Measurements from ENCODE around the gene ETNK1.
"Not testable (repeated sequence)": the region's sequence is repeated elsewhere in the genome, so short reads cannot be mapped to it uniquely, and the experiment has no call there.

The ETNK1 gene, protein sequence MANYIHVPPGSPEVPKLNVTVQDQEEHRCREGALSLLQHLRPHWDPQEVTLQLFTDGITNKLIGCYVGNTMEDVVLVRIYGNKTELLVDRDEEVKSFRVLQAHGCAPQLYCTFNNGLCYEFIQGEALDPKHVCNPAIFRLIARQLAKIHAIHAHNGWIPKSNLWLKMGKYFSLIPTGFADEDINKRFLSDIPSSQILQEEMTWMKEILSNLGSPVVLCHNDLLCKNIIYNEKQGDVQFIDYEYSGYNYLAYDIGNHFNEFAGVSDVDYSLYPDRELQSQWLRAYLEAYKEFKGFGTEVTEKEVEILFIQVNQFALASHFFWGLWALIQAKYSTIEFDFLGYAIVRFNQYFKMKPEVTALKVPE

DNA sequence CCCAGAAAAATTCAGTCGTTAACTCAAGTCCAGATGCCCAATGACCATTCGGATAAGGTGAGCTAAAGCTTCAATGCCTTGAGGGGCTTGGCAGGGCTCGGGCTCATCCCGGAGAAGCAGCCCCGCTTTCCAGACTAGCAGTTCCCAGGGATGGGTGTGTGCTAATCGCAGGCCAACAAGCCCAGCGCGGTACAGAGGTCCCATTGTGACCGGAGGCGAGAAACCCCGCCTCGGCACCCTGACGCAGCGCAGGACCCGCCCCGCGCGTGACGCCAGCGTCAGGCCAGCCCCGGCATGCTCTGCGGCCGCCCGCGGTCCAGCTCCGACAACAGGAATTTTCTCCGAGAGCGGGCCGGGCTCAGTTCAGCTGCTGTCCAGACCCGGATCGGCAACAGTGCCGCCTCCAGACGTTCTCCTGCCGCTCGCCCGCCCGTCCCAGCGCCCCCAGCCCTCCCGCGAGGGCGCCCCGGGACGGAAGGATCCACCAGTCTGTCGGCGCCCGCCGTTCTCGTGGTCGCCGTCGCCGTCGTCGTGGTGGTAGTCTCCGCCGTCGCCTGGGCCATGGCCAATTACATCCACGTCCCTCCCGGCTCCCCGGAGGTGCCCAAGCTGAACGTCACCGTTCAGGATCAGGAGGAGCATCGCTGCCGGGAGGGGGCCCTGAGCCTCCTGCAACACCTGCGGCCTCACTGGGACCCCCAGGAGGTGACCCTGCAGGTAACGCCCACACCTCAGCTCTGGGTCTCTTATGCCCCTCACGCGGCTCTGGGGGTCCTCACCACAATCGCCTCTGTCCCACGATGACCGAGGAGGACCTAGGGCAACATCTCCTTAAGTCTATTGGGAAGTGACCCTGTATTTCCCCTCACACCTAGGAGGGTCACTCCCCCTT lies at the start of gene ETNK1:
Gene ETNK1, plus strand, starts transcription at position 302 of the 892 bp plus-strand sequence. Its CDS starts 260 bp downstream, at position 562.
- Histone ChIP-seq H3K4me3 (ENCODE audit: low read length) (peak within 1 kb of the TSS; percentile 84), H3K27ac (ENCODE audit: low read length) (no peak within 1 kb of the TSS), H3K4me1 (ENCODE audit: control insufficient read depth, insufficient read depth, low read length) (no peaks in the 10 kb centered on the region), H3K9me3 (ENCODE audit: control insufficient read depth, insufficient read depth, low read length) (no peaks in the 10 kb centered on the region), H3K27me3 (ENCODE audit: control insufficient read depth, insufficient read depth, low read length) (no peaks in the 10 kb centered on the region), H3K36me3 (ENCODE audit: control insufficient read depth, insufficient read depth, low read length) (no peaks in the 10 kb centered on the region)
- no CpG with 5 or more reads among the region's 71 CpGs for whole genome bisulfite sequencing (ENCODE audit: insufficient coverage, insufficient read length)
- DNase-seq (ENCODE audit: low read depth, low spot score) = peak; percentile 85

DNA sequence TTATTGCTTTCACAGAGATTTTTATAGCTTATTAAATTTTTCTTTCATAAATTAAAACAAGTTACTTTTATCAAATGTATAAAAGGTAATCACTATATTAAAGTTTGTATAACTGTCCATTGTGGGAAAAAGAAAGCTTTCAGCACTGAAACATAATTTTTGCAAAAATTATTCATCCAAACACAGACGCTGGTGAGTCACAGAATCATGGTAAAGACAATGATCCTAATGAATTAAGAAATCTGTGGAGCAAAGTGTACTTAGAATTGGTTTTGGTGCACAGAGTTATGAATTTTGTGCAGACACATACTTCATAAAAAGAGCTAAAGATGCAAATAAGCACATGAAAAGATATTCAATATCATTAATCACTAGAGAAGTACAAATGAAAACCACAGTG lies 48.9 kb upstream of the ETNK1 start:
- no peaks in the 10 kb centered on the region for H3K4me1 ChIP-seq (ENCODE audit: control insufficient read depth, insufficient read depth, low read length)
- no peaks in the 10 kb centered on the region for H3K36me3 ChIP-seq (ENCODE audit: control insufficient read depth, insufficient read depth, low read length)
- H3K4me3 ChIP-seq (ENCODE audit: low read length) = no peak overlapping the region
- H3K9me3 ChIP-seq (ENCODE audit: control insufficient read depth, insufficient read depth, low read length) = no peaks in the 10 kb centered on the region
- no peaks in the 10 kb centered on the region; the same call in 1 of the 2 replicates for H3K27me3 ChIP-seq (ENCODE audit: control insufficient read depth, insufficient read depth, low read length)
- DNase-seq (ENCODE audit: low read depth, low spot score) = no peak
- WGBS (ENCODE audit: insufficient coverage, insufficient read length) = no CpG with 5 or more reads among the region's 1 CpG
- H3K27ac ChIP-seq (ENCODE audit: low read length) = no peak overlapping the region

DNA sequence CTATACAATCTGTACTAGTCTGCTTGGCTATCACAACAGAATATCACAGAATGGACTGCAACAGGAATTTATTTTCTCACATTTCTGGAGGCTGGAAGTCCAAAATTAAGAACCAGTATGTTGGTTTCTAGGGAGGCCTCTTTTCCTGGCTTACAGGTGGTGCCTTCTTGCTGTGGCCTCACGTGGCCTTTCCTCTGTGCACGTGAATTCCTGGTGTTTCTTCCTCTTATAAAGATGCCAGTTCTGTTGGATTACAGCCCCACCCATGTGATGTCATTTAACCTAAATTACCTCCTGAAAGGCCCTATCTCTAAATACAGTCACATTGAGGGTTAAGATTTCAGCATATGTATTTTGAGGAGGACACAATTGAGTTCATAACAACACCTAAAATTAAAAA lies 48.5 kb upstream of the ETNK1 start:
- no peaks in the 10 kb centered on the region; the same call in 1 of the 2 replicates for H3K27me3 ChIP-seq (ENCODE audit: control insufficient read depth, insufficient read depth, low read length)
- no peak overlapping the region for H3K4me3 ChIP-seq (ENCODE audit: low read length)
- DNase-seq (ENCODE audit: low read depth, low spot score) = no peak
- no peaks in the 10 kb centered on the region for H3K9me3 ChIP-seq (ENCODE audit: control insufficient read depth, insufficient read depth, low read length)
- no peaks in the 10 kb centered on the region for H3K4me1 ChIP-seq (ENCODE audit: control insufficient read depth, insufficient read depth, low read length)
- no peak overlapping the region for H3K27ac ChIP-seq (ENCODE audit: low read length)
- H3K36me3 ChIP-seq (ENCODE audit: control insufficient read depth, insufficient read depth, low read length) = no peaks in the 10 kb centered on the region
- no CpG with 5 or more reads among the region's 2 CpGs for WGBS (ENCODE audit: insufficient coverage, insufficient read length)

DNA sequence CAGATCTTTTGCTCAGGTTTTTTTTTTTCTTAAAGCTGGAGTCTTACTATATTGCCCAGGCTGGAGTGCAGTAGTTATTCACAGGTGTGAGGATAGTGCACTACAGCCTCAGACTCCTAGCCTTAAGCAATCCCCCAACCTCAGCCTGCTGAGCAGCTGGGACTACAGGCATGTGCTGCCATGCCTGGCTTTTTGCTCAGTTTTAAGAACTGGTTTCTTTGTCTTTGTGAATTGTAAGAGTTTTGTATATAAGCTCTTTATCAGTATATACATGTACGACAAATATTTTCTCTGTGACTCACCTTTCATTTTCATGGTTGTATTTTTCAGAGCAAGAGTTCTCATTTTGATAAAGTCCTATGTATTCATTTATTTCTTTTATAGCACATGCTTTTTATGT lies 47.3 kb upstream of the ETNK1 start:
- no peak for DNase-seq (ENCODE audit: low read depth, low spot score)
- H3K27ac ChIP-seq (ENCODE audit: low read length) = no peak overlapping the region
- H3K36me3 ChIP-seq (ENCODE audit: control insufficient read depth, insufficient read depth, low read length) = no peaks in the 10 kb centered on the region
- no peak overlapping the region for H3K4me3 ChIP-seq (ENCODE audit: low read length)
- no CpG with 5 or more reads among the region's 1 CpG for WGBS (ENCODE audit: insufficient coverage, insufficient read length)
- H3K9me3 ChIP-seq (ENCODE audit: control insufficient read depth, insufficient read depth, low read length) = no peaks in the 10 kb centered on the region
- no peaks in the 10 kb centered on the region; the same call in 1 of the 2 replicates for H3K27me3 ChIP-seq (ENCODE audit: control insufficient read depth, insufficient read depth, low read length)
- no peaks in the 10 kb centered on the region for H3K4me1 ChIP-seq (ENCODE audit: control insufficient read depth, insufficient read depth, low read length)

DNA sequence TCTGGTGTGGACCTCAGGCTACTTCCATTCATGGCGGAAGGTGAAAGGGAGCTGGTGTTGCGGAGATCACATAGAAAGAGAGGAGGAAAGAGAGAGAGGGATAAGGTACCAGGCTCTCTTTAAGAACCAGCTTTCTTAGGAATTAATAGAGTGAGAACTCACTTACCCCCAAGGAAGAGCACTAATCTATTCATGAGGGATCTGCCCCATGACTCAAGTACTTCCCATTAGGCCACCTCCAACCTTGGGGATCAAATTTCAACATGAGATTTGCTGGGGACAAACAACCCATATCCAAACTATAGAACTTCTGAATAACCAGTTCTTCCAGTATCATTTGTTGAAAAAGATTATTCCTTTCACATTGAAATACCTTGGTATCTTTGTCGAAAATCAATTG lies 46.6 kb upstream of the ETNK1 start:
- Histone ChIP-seq H3K36me3 (ENCODE audit: control insufficient read depth, insufficient read depth, low read length) (no peaks in the 10 kb centered on the region), H3K27ac (ENCODE audit: low read length) (no peak overlapping the region), H3K4me3 (ENCODE audit: low read length) (no peak overlapping the region), H3K27me3 (ENCODE audit: control insufficient read depth, insufficient read depth, low read length) (no peaks in the 10 kb centered on the region; the same call in 1 of the 2 replicates), H3K4me1 (ENCODE audit: control insufficient read depth, insufficient read depth, low read length) (no peaks in the 10 kb centered on the region), H3K9me3 (ENCODE audit: control insufficient read depth, insufficient read depth, low read length) (no peaks in the 10 kb centered on the region)
- DNase-seq (ENCODE audit: low read depth, low spot score) = no peak
- no CpG with 5 or more reads among the region's 3 CpGs for WGBS (ENCODE audit: insufficient coverage, insufficient read length)

DNA sequence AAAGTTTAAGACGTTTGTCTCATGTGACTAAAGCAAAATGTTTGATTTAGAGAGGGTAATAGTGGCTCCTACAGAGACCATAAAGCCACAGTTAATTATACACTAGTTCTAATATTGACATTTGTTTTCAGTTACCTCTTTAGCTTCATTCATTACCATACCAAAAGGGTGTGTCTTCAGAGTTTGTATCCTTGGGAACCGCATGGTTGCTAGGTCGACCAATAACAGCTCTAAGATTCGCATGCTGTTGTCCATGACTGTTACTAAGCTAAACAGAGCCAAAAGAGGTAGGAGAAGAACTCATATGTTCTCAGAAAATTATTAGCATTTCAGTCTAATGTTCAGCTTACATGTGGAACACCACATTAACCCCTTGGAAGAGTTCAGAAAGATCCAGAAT lies 36.2 kb upstream of the ETNK1 start:
- H3K36me3 ChIP-seq (ENCODE audit: control insufficient read depth, insufficient read depth, low read length) = no peaks in the 10 kb centered on the region
- H3K27me3 ChIP-seq (ENCODE audit: control insufficient read depth, insufficient read depth, low read length) = no peaks in the 10 kb centered on the region
- no peak for DNase-seq (ENCODE audit: low read depth, low spot score)
- no peaks in the 10 kb centered on the region for H3K4me1 ChIP-seq (ENCODE audit: control insufficient read depth, insufficient read depth, low read length)
- no peak overlapping the region for H3K27ac ChIP-seq (ENCODE audit: low read length)
- WGBS (ENCODE audit: insufficient coverage, insufficient read length) = no CpG with 5 or more reads among the region's 4 CpGs
- H3K9me3 ChIP-seq (ENCODE audit: control insufficient read depth, insufficient read depth, low read length) = no peaks in the 10 kb centered on the region
- H3K4me3 ChIP-seq (ENCODE audit: low read length) = no peak overlapping the region

DNA sequence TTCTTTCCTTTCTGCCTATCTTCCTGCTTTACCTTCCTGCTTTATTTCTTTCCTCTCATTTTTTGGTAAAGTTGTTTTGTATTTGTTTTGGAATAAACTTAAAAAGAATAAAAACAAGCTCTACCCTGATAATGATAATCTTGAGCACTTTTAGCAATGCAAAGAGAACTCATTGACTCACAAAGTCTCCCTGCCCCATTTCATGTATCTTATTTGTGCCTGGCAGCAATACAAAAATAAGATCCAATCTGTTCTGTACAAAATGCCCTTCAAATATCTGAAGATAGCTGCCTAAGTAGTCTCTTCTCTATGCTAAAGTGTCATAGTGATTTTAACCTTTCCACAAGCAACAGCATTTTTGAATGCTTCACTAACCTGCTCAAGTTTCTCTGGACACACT lies 31.1 kb upstream of the ETNK1 start:
- no peak overlapping the region for H3K4me3 ChIP-seq (ENCODE audit: low read length)
- no peaks in the 10 kb centered on the region for H3K27me3 ChIP-seq (ENCODE audit: control insufficient read depth, insufficient read depth, low read length)
- no peaks in the 10 kb centered on the region for H3K9me3 ChIP-seq (ENCODE audit: control insufficient read depth, insufficient read depth, low read length)
- no peaks in the 10 kb centered on the region for H3K4me1 ChIP-seq (ENCODE audit: control insufficient read depth, insufficient read depth, low read length)
- no peak overlapping the region for H3K27ac ChIP-seq (ENCODE audit: low read length)
- no peak for DNase-seq (ENCODE audit: low read depth, low spot score)
- no peaks in the 10 kb centered on the region for H3K36me3 ChIP-seq (ENCODE audit: control insufficient read depth, insufficient read depth, low read length)

DNA sequence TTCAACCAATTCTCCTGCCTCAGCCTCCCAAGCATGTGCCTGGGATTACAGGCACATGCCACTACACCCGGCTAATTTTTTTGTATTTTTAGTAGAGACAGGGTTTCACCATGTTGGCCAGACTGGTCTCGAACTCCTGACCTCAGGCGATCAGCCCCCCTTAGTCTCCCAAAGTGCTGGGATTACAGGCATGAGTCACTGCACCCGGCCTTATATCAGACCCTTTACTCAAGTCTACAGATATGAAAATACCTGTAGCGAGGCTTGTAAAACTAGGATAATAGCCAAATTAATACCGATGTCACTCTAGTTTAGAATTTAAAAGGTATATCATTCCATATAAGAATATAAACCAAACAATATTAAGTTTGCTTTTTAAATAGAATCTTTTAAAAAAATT lies 27.4 kb upstream of the ETNK1 start:
- not testable (repeated sequence) for H3K27me3 ChIP-seq (ENCODE audit: control insufficient read depth, insufficient read depth, low read length); H3K9me3 ChIP-seq (ENCODE audit: control insufficient read depth, insufficient read depth, low read length); H3K27ac ChIP-seq (ENCODE audit: low read length); H3K4me3 ChIP-seq (ENCODE audit: low read length); H3K36me3 ChIP-seq (ENCODE audit: control insufficient read depth, insufficient read depth, low read length); DNase-seq (ENCODE audit: low read depth, low spot score); H3K4me1 ChIP-seq (ENCODE audit: control insufficient read depth, insufficient read depth, low read length)
- no CpG with 5 or more reads among the region's 6 CpGs for WGBS (ENCODE audit: insufficient coverage, insufficient read length)

DNA sequence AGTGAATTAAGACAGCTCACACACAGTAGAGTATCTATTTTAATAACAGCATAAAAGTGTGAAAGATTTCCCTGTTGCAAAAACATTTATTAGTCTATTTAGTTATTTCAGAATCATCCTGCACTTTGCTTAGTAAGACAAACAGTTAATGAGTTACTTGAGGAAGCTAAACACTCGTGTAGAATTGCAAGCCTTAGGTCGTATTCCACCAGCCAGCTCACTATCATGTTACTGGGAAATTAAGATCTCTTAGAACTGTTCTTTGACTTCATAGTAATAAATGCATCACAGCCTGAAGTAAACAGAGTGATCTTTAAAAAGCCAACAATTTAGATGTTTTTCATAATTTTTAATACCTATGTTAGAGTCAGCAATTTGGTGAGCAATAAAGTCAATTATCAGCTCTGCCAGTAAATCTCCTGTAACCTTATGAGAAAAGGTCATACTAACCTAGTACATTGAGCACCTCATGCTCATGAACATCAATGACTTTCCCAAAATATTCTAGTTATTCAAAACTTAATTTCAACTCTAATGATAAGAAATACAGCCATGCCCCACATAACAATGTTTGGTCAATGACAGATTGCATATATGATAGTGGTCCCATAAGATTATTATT lies 26.7 kb upstream of the ETNK1 start:
- Histone ChIP-seq H3K9me3 (ENCODE audit: control insufficient read depth, insufficient read depth, low read length) (no peaks in the 10 kb centered on the region), H3K4me1 (ENCODE audit: control insufficient read depth, insufficient read depth, low read length) (no peaks in the 10 kb centered on the region), H3K36me3 (ENCODE audit: control insufficient read depth, insufficient read depth, low read length) (no peaks in the 10 kb centered on the region), H3K27me3 (ENCODE audit: control insufficient read depth, insufficient read depth, low read length) (no peaks in the 10 kb centered on the region), H3K27ac (ENCODE audit: low read length) (no peak overlapping the region), H3K4me3 (ENCODE audit: low read length) (no peak overlapping the region)
- no peak for DNase-seq (ENCODE audit: low read depth, low spot score)
- no CpG with 5 or more reads among the region's 2 CpGs for WGBS (ENCODE audit: insufficient coverage, insufficient read length)

DNA sequence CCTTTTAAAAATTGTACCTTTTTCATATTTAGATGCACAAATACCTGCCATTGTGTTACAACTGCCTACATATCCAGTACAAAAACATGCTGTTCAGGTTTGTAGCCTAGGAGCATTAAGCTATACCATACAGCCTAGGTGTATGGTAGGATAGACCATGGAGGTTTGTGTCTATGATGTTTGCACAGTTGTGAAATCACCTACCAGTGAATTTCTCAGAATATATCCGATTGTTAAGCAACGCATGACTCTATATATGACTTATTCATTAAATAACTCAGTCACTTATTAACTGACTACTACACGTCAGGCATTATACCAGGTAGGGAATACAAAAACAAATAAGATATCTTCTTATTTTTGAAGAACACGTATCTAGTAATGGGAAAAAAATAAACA lies 26.2 kb upstream of the ETNK1 start:
- H3K27ac ChIP-seq (ENCODE audit: low read length) = no peak overlapping the region
- no peak for DNase-seq (ENCODE audit: low read depth, low spot score)
- H3K27me3 ChIP-seq (ENCODE audit: control insufficient read depth, insufficient read depth, low read length) = no peaks in the 10 kb centered on the region
- no peak overlapping the region for H3K4me3 ChIP-seq (ENCODE audit: low read length)
- no peaks in the 10 kb centered on the region for H3K4me1 ChIP-seq (ENCODE audit: control insufficient read depth, insufficient read depth, low read length)
- H3K9me3 ChIP-seq (ENCODE audit: control insufficient read depth, insufficient read depth, low read length) = no peaks in the 10 kb centered on the region
- WGBS (ENCODE audit: insufficient coverage, insufficient read length) = no CpG with 5 or more reads among the region's 4 CpGs
- H3K36me3 ChIP-seq (ENCODE audit: control insufficient read depth, insufficient read depth, low read length) = no peaks in the 10 kb centered on the region

Data from iPS DF 6.9 (cell line).